Frontal cortex (tissue), 4 donors: Measurements from ENCODE around the gene S100A10. TPM values are rescaled to one million over a fixed set of nuclear protein-coding genes. Genes with fewer than 3 reads are reported as not detected.

Experiments
- DNase-seq, 2 donors: peaks; one replicate each; pipeline ENCODE4 v3.0.0; 2012; ENCODE audit warnings: low spot score in 2 of 2
- FAIRE-seq: peaks from 2 replicates; lab custom pipeline; 2012; peaks lifted over from hg19 to GRCh38; lab: Jason Lieb, UNC
- total RNA-seq: library from RNA; depleted of rRNA; stranded (reverse); fragments of >200 nt; gene quantifications from one replicate; pipeline ENCODE4 v1.2.3, GENCODE V29; 2014
- donor health status: control.
- donor health status: control.
- donor health status: control.

The S100A10 gene
- total RNA-seq, 1 donor from 2014 or later: 2.4 TPM

GRCh38 chr1:152014943-152015342 lies 21.3 kb upstream of the S100A10 start:
- DNase-seq (no peak), FAIRE-seq (no peak)

GRCh38 chr1:152013664-152014237 lies 20.1 kb upstream of the S100A10 start:
- DNase-seq (no peak), FAIRE-seq (no peak)

- FAIRE-seq (no peak), DNase-seq (no peak)
Measured at GRCh38 chr1:152009691-152010090, 16.0 kb upstream of the S100A10 start.

- DNase-seq (no peak), FAIRE-seq (no peak)
Measured at GRCh38 chr1:152007047-152007446, 13.4 kb upstream of the S100A10 start.

- no peak for DNase-seq
- FAIRE-seq: no peak
Measured at GRCh38 chr1:152005360-152005912, 11.8 kb upstream of the S100A10 start.

- no peak for FAIRE-seq
- DNase-seq: no peak
Measured at GRCh38 chr1:152003846-152004442, 10.3 kb upstream of the S100A10 start.

GRCh38 chr1:152002960-152003359 lies 9.3 kb upstream of the S100A10 start:
- DNase-seq (no peak), FAIRE-seq (no peak)

- no peak for FAIRE-seq
Measured at GRCh38 chr1:152001631-152002584, 8.2 kb upstream of the S100A10 start.

GRCh38 chr1:152000964-152001630 lies 7.4 kb upstream of the S100A10 start:
- FAIRE-seq (no peak), DNase-seq (no peak)

More at GRCh38 chr1:152001631-152002584, 8.2 kb upstream of the S100A10 start:
- DNase-seq: peak in 1 of 2 donors; percentile 56

GRCh38 chr1:151998611-151999362 lies 5.1 kb upstream of the S100A10 start:
- DNase-seq (no peak), FAIRE-seq (no peak)

- FAIRE-seq (no peak), DNase-seq (no peak)
Measured at GRCh38 chr1:151997284-151997570, 3.6 kb upstream of the S100A10 start.

GRCh38 chr1:151995774-151996173 lies 2.1 kb upstream of the S100A10 start:
- FAIRE-seq: no peak
- no peak for DNase-seq

GRCh38 chr1:151994956-151995355 lies 1.3 kb upstream of the S100A10 start:
- DNase-seq (no peak), FAIRE-seq (no peak)

- FAIRE-seq (no peak), DNase-seq (no peak)
Measured at GRCh38 chr1:151993084-151993733, 450 bp downstream of the S100A10 start.

- DNase-seq: no peak
- no peak for FAIRE-seq
Measured at GRCh38 chr1:151992303-151993083, 1.2 kb downstream of the S100A10 start.

GRCh38 chr1:151991663-151992302 lies 1.9 kb downstream of the S100A10 start:
- no peak for DNase-seq
- no peak for FAIRE-seq

GRCh38 chr1:151990856-151991198 lies 2.8 kb downstream of the S100A10 start:
- FAIRE-seq (no peak), DNase-seq (no peak)
